Muscle of back (tissue), 11 donors: ENCODE data around the gene GRIA1. TPM values are rescaled to one million over a fixed set of nuclear protein-coding genes. Genes with fewer than 3 reads are reported as not detected.

Experiments used
- DNase-seq, 3 donors: peaks; one replicate each; pipeline versions ENCODE4 v3.0.0 to v3.0.0-alpha.2; 2013
- polyA plus RNA-seq, 10 donors: library from polyadenylated mRNA; unstranded; fragments of 120-200 nt; gene quantifications; one replicate each; pipeline ENCODE4 v1.2.1, GENCODE V29; 2013; ENCODE audit not compliant: insufficient read length in 10 of 10

Gene GRIA1
- polyA plus RNA-seq, 10 donors = 0.65 to 1.9 (median 0.86) TPM

- no peak for DNase-seq
These were observed 119.5 kb downstream of the GRIA1 start for GRCh38 chr5:153610009-153610408.

- DNase-seq = no peak
These were observed 120.3 kb downstream of the GRIA1 start for GRCh38 chr5:153610811-153611210.

DNA sequence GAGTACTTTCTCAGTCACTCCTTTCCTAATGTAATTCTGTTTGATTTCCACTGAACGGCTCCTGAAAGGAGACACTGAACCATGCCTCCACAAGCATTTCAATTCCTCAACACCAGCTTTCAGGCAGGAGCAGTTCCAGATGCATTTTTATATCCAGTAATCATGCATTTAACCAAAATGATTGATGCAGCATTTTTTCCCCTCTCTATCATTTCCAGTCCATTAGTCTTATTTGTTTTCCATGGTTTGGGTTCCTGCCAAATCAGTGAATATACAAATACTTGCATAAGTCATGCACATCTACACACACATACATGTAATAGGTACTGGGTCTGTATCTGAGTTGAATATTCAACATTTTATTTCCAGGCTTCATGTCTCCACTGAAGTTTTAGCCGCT is 122.7 kb downstream of the GRIA1 start:
- peak in 2 of 3 donors; percentile 10 to 85 for DNase-seq

DNA sequence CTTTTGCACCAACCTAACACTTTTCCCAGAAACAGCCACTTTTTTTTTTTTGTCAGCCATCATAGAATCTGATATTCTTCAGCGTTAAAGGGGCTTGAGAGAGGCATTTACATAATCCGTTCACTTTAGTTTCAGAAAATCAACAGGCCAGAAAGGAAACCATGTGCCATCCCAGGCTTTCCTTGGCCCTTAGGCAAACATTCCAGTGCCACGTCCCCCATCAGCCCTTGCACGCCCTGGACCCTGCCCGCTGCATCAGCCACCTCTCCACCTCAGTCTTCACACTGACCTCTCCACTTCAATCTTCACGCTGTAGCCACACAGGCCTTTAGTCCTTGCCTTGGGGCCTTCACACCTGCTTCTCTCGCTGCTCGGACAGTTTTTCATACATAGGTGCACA is 123.2 kb downstream of the GRIA1 start:
- DNase-seq = no peak

DNA sequence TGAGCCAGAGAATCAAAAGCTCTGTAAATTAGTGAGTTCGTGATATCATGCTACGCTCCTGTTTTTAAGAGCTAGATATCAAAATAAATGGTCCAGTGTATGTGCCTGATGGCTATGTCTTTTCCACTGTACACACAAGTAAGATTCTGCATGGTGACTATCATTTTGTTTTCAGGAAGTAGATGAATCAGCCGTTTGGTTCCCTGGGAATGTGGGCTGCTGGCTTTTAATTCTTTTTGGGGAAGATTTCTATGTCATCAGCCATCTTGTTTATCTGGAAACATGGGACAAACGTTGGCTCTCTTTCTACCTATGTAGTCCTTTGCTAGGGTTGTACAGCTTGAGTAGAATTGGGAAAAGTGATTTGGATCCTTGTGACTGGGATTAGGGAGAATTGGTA is 126.7 kb downstream of the GRIA1 start:
- peak in 1 of 3 donors; percentile 41 for DNase-seq

DNA sequence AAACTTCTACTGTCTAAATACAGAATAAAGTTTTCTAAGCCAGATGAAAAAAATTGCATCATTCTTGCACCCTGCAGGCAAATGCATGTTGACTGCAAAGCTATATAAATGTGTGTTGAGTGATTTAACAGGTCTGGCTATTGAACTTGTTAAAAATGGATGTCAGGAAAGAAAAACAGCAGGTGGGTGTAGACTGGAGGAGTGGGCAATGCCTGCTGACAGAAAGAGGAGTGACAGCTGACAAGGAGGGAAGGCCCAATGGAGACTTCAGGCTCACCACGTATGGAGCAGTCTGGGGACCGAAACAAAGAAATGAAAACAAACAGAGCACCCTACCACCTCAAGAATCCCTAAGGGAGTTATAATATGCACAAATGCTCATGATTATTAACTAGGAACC is 127.8 kb downstream of the GRIA1 start:
- no peak for DNase-seq

GRCh38 chr5:153618867-153619266 is 128.4 kb downstream of the GRIA1 start:
- peak in 1 of 3 donors; percentile 33 for DNase-seq

GRCh38 chr5:153619771-153620170 is 129.3 kb downstream of the GRIA1 start:
- DNase-seq = no peak

- no peak for DNase-seq
These were observed 132.7 kb downstream of the GRIA1 start for GRCh38 chr5:153623124-153623523.

DNA sequence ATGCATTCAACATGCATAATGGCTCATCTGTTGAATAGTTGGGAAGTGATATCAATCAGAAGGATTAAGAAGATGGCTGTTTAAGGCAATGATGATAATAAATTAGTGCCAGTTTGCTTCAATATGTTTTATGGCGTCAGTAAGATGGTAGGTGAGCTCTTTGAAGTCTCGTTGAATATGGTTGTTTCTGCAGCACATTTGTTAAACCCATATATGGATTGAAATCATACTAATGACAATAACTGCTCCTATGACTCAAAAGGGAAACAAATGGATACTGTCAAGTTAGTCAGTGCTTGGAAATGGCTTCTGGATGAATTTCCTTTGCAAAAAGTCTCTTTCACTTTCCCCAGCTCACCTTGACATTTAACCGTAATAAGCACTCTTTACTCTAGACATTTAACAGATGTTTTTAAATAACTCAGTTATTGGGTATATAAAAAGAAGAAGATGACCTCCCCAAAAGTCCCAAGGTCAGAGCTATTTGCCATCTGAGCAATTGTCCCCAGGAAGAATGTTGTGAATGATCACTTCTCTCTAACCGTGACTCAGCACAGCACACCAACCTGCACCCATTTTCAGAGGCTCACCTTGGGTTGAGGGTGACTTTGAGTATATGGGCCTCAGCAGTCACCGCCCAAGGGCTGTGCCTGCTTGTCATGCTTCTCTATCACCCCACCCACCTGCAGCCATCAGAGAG is 133.4 kb downstream of the GRIA1 start:
- peak in 2 of 3 donors; percentile 7 to 51 for DNase-seq

GRCh38 chr5:153624451-153624765 is 133.9 kb downstream of the GRIA1 start:
- DNase-seq = no peak

GRCh38 chr5:153625826-153626354 is 135.4 kb downstream of the GRIA1 start:
- no peak for DNase-seq

GRCh38 chr5:153626836-153627235 is 136.4 kb downstream of the GRIA1 start:
- DNase-seq = no peak

DNA sequence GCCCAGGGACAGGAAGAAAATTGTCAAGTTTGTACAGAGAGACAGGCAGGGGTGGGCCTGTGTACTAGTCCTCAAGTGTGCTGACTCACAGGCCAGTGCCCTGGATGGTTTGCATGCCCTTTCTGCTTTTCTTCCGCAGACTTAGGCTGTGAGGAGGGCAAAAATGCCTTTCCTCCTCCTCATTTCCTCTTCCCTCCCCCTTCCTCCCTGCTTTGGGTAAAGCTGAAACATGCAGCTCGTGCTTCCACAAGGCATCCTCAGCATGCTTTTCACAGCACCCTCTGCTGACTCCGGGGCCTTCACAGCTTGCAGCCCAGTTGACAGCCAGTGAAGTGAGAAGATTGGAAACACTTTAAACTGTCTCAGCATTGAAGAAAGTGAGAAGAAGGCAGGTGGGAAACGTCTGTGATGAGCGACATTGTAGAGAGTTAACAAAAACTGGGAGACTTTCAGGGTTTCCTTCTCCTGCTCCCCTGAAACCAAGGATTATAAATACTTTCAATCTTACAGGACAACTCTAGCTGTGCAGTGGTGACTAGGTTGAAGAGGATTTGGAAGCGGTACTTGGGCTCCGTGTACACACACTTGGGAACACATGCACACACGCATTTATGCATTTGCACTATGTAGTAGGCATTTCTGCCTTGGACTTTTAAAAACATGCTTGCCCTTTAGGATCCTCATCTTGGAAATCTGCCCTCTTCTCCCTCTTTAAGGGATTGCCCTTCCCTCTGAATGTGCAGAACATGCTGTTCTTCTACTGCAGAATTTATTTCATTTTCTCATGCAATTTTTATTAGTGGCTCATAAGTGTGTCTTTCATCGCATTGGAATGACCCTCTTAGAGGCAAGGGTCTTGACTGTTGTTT is 138.8 kb downstream of the GRIA1 start:
- peak in 2 of 3 donors; percentile 5 to 94 for DNase-seq

DNA sequence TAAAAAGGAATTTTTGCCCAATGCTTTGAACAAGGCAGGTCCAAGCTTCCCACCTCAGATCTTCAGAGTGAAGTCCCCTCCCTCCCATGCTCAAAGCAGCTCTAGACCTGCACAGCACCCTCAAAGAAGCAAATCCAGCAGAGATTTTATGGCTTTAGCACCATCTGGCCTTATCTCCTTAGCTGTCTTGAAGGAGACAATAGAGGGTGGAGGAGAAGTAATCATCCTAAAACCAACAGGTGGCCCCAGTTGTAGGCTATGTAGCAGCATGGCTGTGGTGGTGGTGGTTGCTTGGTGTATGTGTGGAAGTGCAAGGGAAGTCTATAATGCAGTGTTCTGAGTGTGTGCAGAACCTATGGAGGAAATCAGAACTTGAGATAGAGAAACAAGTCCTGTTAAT is 140.1 kb downstream of the GRIA1 start:
- no peak for DNase-seq

DNA sequence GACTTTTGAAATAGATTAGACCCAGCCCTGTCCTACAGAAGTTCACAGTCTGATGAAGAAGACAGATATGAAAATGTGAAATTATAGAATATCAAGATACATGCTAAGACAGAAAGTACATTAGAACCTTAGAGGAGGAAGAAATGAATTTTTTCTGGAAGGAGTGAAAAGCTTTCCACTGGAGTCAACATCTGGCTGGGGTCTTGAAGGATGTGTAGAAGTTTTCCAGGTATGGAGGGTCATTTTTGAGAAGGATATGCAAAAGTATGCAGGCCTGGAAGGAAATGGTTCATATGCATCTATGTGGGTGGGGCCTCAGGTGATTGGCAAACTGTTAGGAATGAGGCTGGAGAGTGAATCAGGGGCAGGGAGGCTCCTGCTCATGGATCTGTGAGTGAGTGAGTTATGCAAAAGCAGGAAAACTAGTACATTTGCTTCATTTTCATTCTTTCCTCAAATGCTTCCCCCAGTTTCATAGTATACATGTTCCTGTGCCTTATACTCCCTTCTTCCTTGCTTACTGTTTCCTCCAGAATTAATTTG is 142.3 kb downstream of the GRIA1 start:
- DNase-seq = no peak

- peak in 1 of 3 donors; percentile 27 for DNase-seq
These were observed 146.4 kb downstream of the GRIA1 start for GRCh38 chr5:153636670-153637451.

GRCh38 chr5:153640293-153640692 is 149.8 kb downstream of the GRIA1 start:
- no peak for DNase-seq

DNA sequence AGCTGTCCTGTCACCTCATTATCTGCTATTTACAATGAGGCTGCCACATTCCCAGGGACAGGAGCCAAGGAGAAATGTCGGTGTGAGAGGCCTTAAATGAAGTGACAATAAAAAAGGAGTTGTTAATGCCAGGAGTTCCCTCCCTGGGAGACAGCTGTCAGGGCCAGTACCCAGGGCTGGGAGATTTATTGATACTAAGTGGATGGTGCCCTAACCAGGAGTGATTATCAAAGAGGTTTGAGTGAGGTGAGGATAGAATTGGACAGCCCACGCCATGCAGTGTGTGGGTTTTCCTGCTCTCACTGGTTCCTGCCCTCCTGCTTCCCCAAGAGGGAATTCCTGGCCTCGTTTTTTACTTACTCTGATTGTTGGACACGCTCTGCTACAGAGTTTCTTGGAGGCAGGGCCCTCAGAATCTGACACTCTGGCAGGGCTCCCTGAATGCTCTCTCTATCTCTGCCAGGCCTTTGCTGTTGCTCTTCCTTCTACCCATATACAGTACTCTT is 150.8 kb downstream of the GRIA1 start:
- peak in 2 of 3 donors; percentile 13 to 16 for DNase-seq

GRCh38 chr5:153654504-153655200 is 164.2 kb downstream of the GRIA1 start:
- peak in 1 of 3 donors; percentile 25 for DNase-seq

GRCh38 chr5:153655201-153655510 is 164.7 kb downstream of the GRIA1 start:
- DNase-seq = no peak
